Anterior cingulate cortex (tissue), 58 donors: ENCODE data around the gene PTH1R.
A peak's percentile ranks its signal among the peaks of the same experiment; 100 is the strongest.
"Not testable (repeated sequence)": the region's sequence is repeated elsewhere in the genome, so short reads cannot be mapped to it uniquely, and the experiment has no call there.

Source experiments
- DNase-seq, 58 donors: peaks; one replicate each; lab custom pipeline; 2025; lab: John Stamatoyannopoulos, UW

The PTH1R gene

GRCh38 chr3:46908294-46908985, 30.9 kb downstream of the PTH1R start:
- peak in 2 of 58 donors; percentile 20 to 31 for DNase-seq

GRCh38 chr3:46908986-46909534, 31.5 kb downstream of the PTH1R start:
- DNase-seq = no peak

GRCh38 chr3:46909535-46910161, 32.1 kb downstream of the PTH1R start:
- peak in 56 of 58 donors; percentile 29 to 88 (median 72) for DNase-seq

- DNase-seq = no peak
Observed at GRCh38 chr3:46910166-46910760, 32.7 kb downstream of the PTH1R start.

- not testable (repeated sequence) for DNase-seq
Observed at GRCh38 chr3:46910914-46911313, 33.4 kb downstream of the PTH1R start.

- no peak for DNase-seq
Observed at GRCh38 chr3:46912986-46913385, 35.5 kb downstream of the PTH1R start.

- no peak for DNase-seq
Observed at GRCh38 chr3:46913644-46914043, 36.1 kb downstream of the PTH1R start.

GRCh38 chr3:46914849-46915248, 37.3 kb downstream of the PTH1R start:
- DNase-seq = no peak

GRCh38 chr3:46915297-46915822, 37.8 kb downstream of the PTH1R start:
- DNase-seq = no peak

- no peak for DNase-seq
Observed at GRCh38 chr3:46916278-46916677, 38.8 kb downstream of the PTH1R start.

- DNase-seq = no peak
Observed at GRCh38 chr3:46916799-46917198, 39.3 kb downstream of the PTH1R start.

- no peak for DNase-seq
Observed at GRCh38 chr3:46917257-46917656, 39.7 kb downstream of the PTH1R start.

- no peak for DNase-seq
Observed at GRCh38 chr3:46918202-46918601, 40.7 kb downstream of the PTH1R start.

- DNase-seq = no peak
Observed at GRCh38 chr3:46918634-46919033, 41.1 kb downstream of the PTH1R start.

GRCh38 chr3:46921041-46921440, 43.5 kb downstream of the PTH1R start:
- no peak for DNase-seq

- DNase-seq = no peak
Observed at GRCh38 chr3:46921871-46922271, 44.4 kb downstream of the PTH1R start.

- no peak for DNase-seq
Observed at GRCh38 chr3:46922426-46922825, 44.9 kb downstream of the PTH1R start.

- DNase-seq = no peak
Observed at GRCh38 chr3:46922871-46923558, 45.5 kb downstream of the PTH1R start.

GRCh38 chr3:46923559-46924350, 46.2 kb downstream of the PTH1R start:
- peak in 6 of 58 donors; percentile 12 to 47 (median 20) for DNase-seq
